H9 (cell line): ENCODE measurements around the gene TST. TPM values are rescaled to one million over a fixed set of nuclear protein-coding genes. Genes with fewer than 3 reads are reported as not detected.
A peak's percentile ranks its signal among the peaks of the same experiment; 100 is the strongest.

Experiments
- DNase-seq: peaks from one replicate; pipeline ENCODE4 v3.0.0-alpha.2; 2017
- H2AFZ ChIP-seq: one replicate; pipeline ENCODE4 v1.6.1; 2013; ENCODE audit warnings: mild to moderate bottlenecking, low read length, control low read depth, moderate library complexity
- H2AK5ac ChIP-seq: 2 replicates; pipeline ENCODE4 v1.6.1; 2013; ENCODE audit warnings: low read length, control low read depth, mixed read lengths; ENCODE audit not compliant: insufficient read length
- H2BK120ac ChIP-seq: one replicate; pipeline ENCODE4 v1.6.1; 2013; ENCODE audit warnings: low read depth, mild to moderate bottlenecking, low read length, control low read depth, inconsistent platforms; ENCODE audit not compliant: poor library complexity, severe bottlenecking
- H2BK12ac ChIP-seq: 2 replicates; pipeline ENCODE4 v1.6.1; 2013; ENCODE audit warnings: low read length, control low read depth, mixed read lengths, low read depth; ENCODE audit not compliant: insufficient read length
- H2BK15ac ChIP-seq: 2 replicates; pipeline ENCODE4 v1.6.1; 2013; ENCODE audit warnings: low read depth, low read length, control low read depth
- H2BK20ac ChIP-seq: one replicate; pipeline ENCODE4 v1.6.1; 2013; ENCODE audit warnings: low read depth, mild to moderate bottlenecking, low read length, control low read depth, inconsistent platforms; ENCODE audit not compliant: poor library complexity, severe bottlenecking
- H2BK5ac ChIP-seq: 2 replicates; pipeline ENCODE4 v1.6.1; 2013; ENCODE audit warnings: low read length, control low read depth, mixed read lengths; ENCODE audit not compliant: insufficient read length
- H3K14ac ChIP-seq: 2 replicates; pipeline ENCODE4 v1.6.1; 2013; ENCODE audit warnings: low read length, control low read depth; ENCODE audit not compliant: insufficient read depth
- H3K18ac ChIP-seq: 2 replicates; pipeline ENCODE4 v1.6.1; 2013; ENCODE audit warnings: low read depth, mild to moderate bottlenecking, mixed read lengths, low read length, control low read depth; ENCODE audit not compliant: insufficient read length
- H3K23ac ChIP-seq: 2 replicates; pipeline ENCODE4 v1.6.1; 2013; ENCODE audit warnings: low read length, control low read depth, mixed read lengths, low read depth; ENCODE audit not compliant: insufficient read length
- H3K23me2 ChIP-seq: 2 replicates; pipeline ENCODE4 v1.6.1; 2013; ENCODE audit warnings: low read depth, mild to moderate bottlenecking, mixed read lengths, low read length, control low read depth; ENCODE audit not compliant: insufficient read length, poor library complexity, severe bottlenecking
- H3K27ac ChIP-seq: 2 replicates; pipeline ENCODE4 v1.5.1; 2013; ENCODE audit warnings: low read length, control low read depth, mixed read lengths, low read depth; ENCODE audit not compliant: insufficient read length
- H3K27me3 ChIP-seq: 2 replicates; pipeline ENCODE4 v1.6.1; 2013; ENCODE audit warnings: low read length, control low read depth, inconsistent platforms; ENCODE audit not compliant: insufficient read depth
- H3K4ac ChIP-seq: 2 replicates; pipeline ENCODE4 v1.6.1; 2013; ENCODE audit warnings: low read depth, mild to moderate bottlenecking, control low read depth, inconsistent platforms, low read length, moderate library complexity
- H3K4me1 ChIP-seq: 2 replicates; pipeline ENCODE4 v1.6.1; 2013; ENCODE audit warnings: low read length, control low read depth, inconsistent platforms; ENCODE audit not compliant: insufficient read depth
- H3K4me2 ChIP-seq: 2 replicates; pipeline ENCODE4 v1.6.1; 2013; ENCODE audit warnings: low read length, control low read depth, mixed read lengths; ENCODE audit not compliant: insufficient read length, insufficient read depth
- H3K56ac ChIP-seq: 2 replicates; pipeline ENCODE4 v1.6.1; 2013; ENCODE audit warnings: low read depth, mild to moderate bottlenecking, mixed read lengths, low read length, control low read depth; ENCODE audit not compliant: insufficient read length
- H3K79me1 ChIP-seq: 2 replicates; pipeline ENCODE4 v1.6.1; 2013; ENCODE audit warnings: low read depth, mild to moderate bottlenecking, moderate library complexity, low read length, control low read depth, inconsistent platforms; ENCODE audit not compliant: insufficient read depth, poor library complexity, severe bottlenecking
- H3K79me2 ChIP-seq: 2 replicates; pipeline ENCODE4 v1.6.1; 2013; ENCODE audit warnings: low read length, control low read depth, inconsistent platforms; ENCODE audit not compliant: insufficient read depth
- H3K9ac ChIP-seq: 2 replicates; pipeline ENCODE4 v1.6.1; 2013; ENCODE audit warnings: low read length, control low read depth, mixed read lengths; ENCODE audit not compliant: insufficient read length; ENCODE audit errors: extremely low read depth
- H3K9me3 ChIP-seq: one replicate; pipeline ENCODE4 v1.6.1; 2013; ENCODE audit warnings: low read depth, low read length, inconsistent platforms; ENCODE audit not compliant: control insufficient read depth
- H3T11ph ChIP-seq: one replicate; pipeline ENCODE4 v1.6.1; 2013; ENCODE audit warnings: mild to moderate bottlenecking, low read length, control low read depth, inconsistent platforms
- H4K20me1 ChIP-seq: one replicate; pipeline ENCODE4 v1.6.1; 2013; ENCODE audit not compliant: control insufficient read depth, insufficient read length, insufficient read depth
- H4K5ac ChIP-seq: 2 replicates; pipeline ENCODE4 v1.6.1; 2013; ENCODE audit warnings: low read depth, mild to moderate bottlenecking, mixed read lengths, low read length, control low read depth; ENCODE audit not compliant: insufficient read length
- H4K8ac ChIP-seq: replicated peaks from 2 replicates; pipeline ENCODE4 v1.6.1; 2013; ENCODE audit warnings: low read length, control low read depth, mixed read lengths, low read depth; ENCODE audit not compliant: insufficient read length
- H4K91ac ChIP-seq: 2 replicates; pipeline ENCODE4 v1.6.1; 2013; ENCODE audit warnings: low read depth, mild to moderate bottlenecking, moderate library complexity, mixed read lengths, low read length, control low read depth; ENCODE audit not compliant: insufficient read length
- H3K27ac Mint-ChIP-seq, 3 experiments: 2 replicates in 2 of 3; 3 replicates in 1 of 3; pipeline ENCODE4 v1.8.0; 2020 to 2021; ENCODE audit warnings: mixed read lengths in 3 of 3, mild to moderate bottlenecking in 1 of 3, moderate library complexity in 1 of 3
- H3K27me3 Mint-ChIP-seq: 2 replicates; pipeline ENCODE4 v1.8.0; 2021; ENCODE audit warnings: low read depth, mild to moderate bottlenecking, moderate library complexity, mixed read lengths
- H3K36me3 Mint-ChIP-seq, 3 experiments: 2 replicates in 2 of 3; 3 replicates in 1 of 3; pipeline ENCODE4 v1.8.0; 2020 to 2021; ENCODE audit warnings: low read depth in 3 of 3, mixed read lengths in 3 of 3; ENCODE audit not compliant: insufficient read depth in 1 of 3
- H3K4me1 Mint-ChIP-seq, 2 experiments: 2 replicates each; pipeline ENCODE4 v1.8.0; 2020; ENCODE audit warnings: mixed read lengths in 2 of 2
- H3K4me3 Mint-ChIP-seq, 2 experiments: 2 replicates in 1 of 2; 3 replicates in 1 of 2; pipeline ENCODE4 v1.8.0; 2020 to 2021; ENCODE audit warnings: mild to moderate bottlenecking in 2 of 2, mixed read lengths in 2 of 2, moderate library complexity in 1 of 2
- H3K9me3 Mint-ChIP-seq, 2 experiments: 2 replicates in 1 of 2; 3 replicates in 1 of 2; pipeline ENCODE4 v1.8.0; 2020; ENCODE audit warnings: mild to moderate bottlenecking in 2 of 2, mixed read lengths in 2 of 2, moderate library complexity in 1 of 2
- CTCF ChIP-seq: fragments of 200-600 bp; sonication (generic); conservative IDR thresholded peaks from 3 replicates; pipeline ENCODE4 v1.8.0; 2021; ENCODE audit warnings: antibody characterized with exemption, mild to moderate bottlenecking
- WGBS: extraction: QIAGEN DNeasy Blood & Tissue Kit; methylation state at CpG from one replicate; pipeline ENCODE4 v1.1.7; 2013; ENCODE audit warnings: missing lambda C conversion rate, low lambda C conversion rate, mixed read lengths; ENCODE audit not compliant: insufficient read length; ENCODE audit errors: extremely low coverage; 5-methylcytosine and 5-hydroxymethylcytosine counted together
- total RNA-seq: library from RNA; stranded (reverse); gene quantifications from 2 replicates; pipeline ENCODE4 v1.2.1, GENCODE V29; 2021

TST gene
- total RNA-seq, 1 experiment from 2014 or later: 31.9 TPM

GRCh38 chr22:36979016-36979910 lies 40.0 kb downstream of the TST start:
- H4K20me1 ChIP-seq: no peaks in the 10 kb centered on the region
- WGBS: no CpG with 5 or more reads among the region's 13 CpGs
- H3K27ac ChIP-seq: no peak overlapping the region
- no peak overlapping the region for H3K4ac ChIP-seq
- H3K79me2 ChIP-seq: no peaks in the 10 kb centered on the region
- no peak overlapping the region for H4K91ac ChIP-seq
- peak overlapping the region; percentile 27 for H2BK20ac ChIP-seq
- H2AK5ac ChIP-seq: no peak overlapping the region
- no peak overlapping the region for H4K5ac ChIP-seq
- H3K4me1 ChIP-seq: no peaks in the 10 kb centered on the region
- Mint-ChIP-seq H3K27me3 (peaks cover 51% of the 10 kb centered on the region), H3K4me3 (no peak overlapping the region), H3K9me3 (peaks cover 0 to 2% of the 10 kb centered on the region in 2 experiments; a peak in 1 of 5 replicates), H3K36me3 (no peaks in the 10 kb centered on the region), H3K4me1 (peaks cover 5 to 13% of the 10 kb centered on the region in 2 experiments; a peak in 3 of 4 replicates), H3K27ac (no peak overlapping the region)
- H2AFZ ChIP-seq: no peak overlapping the region
- H3K56ac ChIP-seq: no peak overlapping the region
- no peak overlapping the region for H2BK12ac ChIP-seq
- no peak overlapping the region for H2BK5ac ChIP-seq
- H4K8ac ChIP-seq: no peak overlapping the region
- no peaks in the 10 kb centered on the region for H3K9me3 ChIP-seq
- DNase-seq: no peak
- H2BK120ac ChIP-seq: no peak overlapping the region
- H2BK15ac ChIP-seq: no peak overlapping the region
- no peak overlapping the region for H3T11ph ChIP-seq
- H3K23ac ChIP-seq: no peak overlapping the region
- no peak overlapping the region for H3K9ac ChIP-seq
- no peak overlapping the region for H3K14ac ChIP-seq
- no peak overlapping the region for H3K4me2 ChIP-seq
- no peak overlapping the region for H3K18ac ChIP-seq
- TF ChIP-seq CTCF: no peak
- H3K23me2 ChIP-seq: peaks cover 3% of the 10 kb centered on the region
- H3K79me1 ChIP-seq: no peaks in the 10 kb centered on the region
- no peaks in the 10 kb centered on the region for H3K27me3 ChIP-seq
